HG02588 (cell line): ENCODE results near the gene VEGFB.
A peak's percentile ranks its signal among the peaks of the same experiment; 100 is the strongest.

Source experiments
- ATAC-seq: cut with Tn5 transposase; IDR thresholded peaks from one replicate; pipeline ENCODE4 v1.9.1; 2021; ENCODE audit warnings: mild to moderate bottlenecking, moderate library complexity; ENCODE audit not compliant: unreplicated experiment

VEGFB gene

GRCh38 chr11:64230171-64230984 lies 4.0 kb upstream of the VEGFB start, which contains the start of gene DNAJC4:
DNAJC4 (plus strand) TSS chr11:64230548; CDS start chr11:64230855, 307 bp downstream.
- peak; percentile 35 for ATAC-seq

DNA sequence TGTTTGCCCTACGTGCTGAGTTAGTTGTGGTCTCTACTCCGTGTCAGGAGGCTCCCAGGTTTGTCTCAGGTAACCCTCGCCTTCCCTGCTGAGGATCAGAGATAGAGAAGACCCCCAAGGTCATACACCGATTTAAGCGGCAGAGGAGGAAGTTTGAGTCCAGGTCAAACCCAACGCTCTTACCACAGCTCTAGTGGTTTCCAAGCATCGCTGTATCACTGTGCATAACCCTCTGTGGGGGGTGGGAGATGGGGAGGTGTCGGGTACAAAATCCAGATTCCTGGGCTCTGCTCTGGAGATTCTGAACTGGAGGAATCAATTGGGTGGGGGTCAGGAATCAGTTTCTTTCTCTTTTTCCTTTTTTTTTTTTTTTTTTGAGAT lies 3.4 kb upstream of the VEGFB start:
- no peak for ATAC-seq

DNA sequence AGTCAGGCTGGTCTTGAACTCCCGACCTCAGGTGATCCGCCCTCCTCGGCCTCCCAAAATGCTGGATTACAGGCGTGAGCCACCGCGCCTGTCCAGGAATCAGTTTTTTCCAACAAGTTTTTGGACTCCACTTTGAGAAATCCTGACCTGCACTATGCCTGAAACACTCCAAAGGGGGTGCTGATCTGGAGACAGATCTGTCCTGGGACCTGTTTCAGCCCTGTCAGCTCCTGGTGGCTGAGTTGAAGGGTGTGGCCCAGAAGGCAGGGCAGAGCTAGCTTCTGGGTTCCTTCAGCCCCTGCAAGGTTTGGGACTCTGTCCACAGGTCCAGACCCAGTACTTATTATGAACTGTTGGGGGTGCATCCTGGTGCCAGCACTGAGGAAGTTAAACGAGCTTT lies 2.8 kb upstream of the VEGFB start:
- ATAC-seq, result no peak

GRCh38 chr11:64232182-64232966 lies 2.0 kb upstream of the VEGFB start:
- no peak for ATAC-seq

DNA sequence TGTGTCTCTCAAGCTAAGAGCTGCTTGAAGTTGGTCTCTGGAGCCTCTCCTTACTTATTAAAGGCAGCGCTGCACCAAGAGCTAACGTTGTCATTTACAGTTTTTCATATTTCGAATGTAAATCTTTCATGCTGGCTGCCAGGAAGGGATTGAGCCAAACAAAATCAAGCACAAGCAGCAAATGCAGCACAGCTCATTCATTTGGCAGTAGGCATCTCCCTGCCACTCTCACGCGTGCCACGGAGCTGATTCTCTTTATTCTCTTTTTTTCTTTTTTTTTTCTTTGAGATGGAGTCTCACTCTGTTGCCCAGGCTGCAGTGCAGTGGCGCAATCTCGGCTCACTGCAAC lies 1.4 kb upstream of the VEGFB start:
- ATAC-seq, result no peak

DNA sequence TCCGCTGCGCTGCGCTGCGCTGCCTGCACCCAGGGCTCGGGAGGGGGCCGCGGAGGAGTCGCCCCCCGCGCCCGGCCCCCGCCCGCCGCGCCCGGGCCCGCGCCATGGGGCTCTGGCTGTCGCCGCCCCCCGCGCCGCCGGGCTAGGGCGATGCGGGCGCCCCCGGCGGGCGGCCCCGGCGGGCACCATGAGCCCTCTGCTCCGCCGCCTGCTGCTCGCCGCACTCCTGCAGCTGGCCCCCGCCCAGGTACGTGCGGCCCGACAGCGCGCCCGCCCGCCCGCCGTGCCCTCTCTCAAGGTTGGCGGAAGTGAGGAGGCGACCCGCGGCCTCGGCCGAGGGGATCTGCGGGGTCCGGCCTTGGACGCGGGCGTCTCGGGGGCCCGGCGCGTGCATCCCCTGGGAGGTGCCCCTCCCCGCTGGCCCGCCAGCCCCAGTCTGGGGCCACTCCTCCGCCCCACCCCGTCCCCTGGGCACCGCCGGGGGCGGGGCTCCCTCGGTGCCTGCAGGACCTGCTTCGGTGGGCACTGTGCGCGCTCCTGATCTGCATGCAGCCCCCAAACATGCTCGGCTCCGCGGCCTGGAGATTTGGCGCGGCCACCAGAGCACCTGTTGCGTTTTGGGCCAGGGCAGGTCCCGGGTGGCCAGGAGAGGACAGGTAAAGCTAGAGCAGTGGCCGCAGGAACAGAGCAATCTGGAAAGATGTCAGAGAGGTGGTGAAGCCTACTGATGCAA lies 429 bp downstream of the VEGFB start:
- peak; percentile 28 for ATAC-seq

DNA sequence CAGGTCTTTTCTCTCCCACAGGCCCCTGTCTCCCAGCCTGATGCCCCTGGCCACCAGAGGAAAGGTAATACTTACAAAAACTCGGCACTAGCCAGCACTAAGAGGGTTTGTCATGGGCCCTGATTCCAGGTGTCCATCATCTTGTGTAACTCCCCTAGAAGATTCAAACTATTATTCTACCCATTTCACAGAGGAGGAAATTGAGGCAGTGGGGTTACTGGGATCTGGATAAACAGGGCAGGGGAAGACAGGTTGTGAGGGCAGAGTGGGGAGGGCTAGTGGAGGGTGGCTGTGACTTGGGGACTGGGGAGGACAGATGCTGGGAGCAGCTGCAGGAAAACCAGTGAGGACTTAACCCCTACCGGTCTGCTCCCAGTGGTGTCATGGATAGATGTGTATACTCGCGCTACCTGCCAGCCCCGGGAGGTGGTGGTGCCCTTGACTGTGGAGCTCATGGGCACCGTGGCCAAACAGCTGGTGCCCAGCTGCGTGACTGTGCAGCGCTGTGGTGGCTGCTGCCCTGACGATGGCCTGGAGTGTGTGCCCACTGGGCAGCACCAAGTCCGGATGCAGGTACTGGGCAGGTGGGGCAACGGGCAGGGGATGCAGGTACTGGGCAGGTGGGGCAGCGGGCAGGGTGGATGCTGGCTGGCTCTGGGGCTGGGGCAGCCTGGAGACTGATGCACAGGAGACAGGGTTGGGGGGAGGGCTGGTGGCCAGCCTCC lies 1.2 kb downstream of the VEGFB start:
- no peak for ATAC-seq

GRCh38 chr11:64237484-64237951 lies 3.1 kb downstream of the VEGFB start:
- no peak for ATAC-seq

DNA sequence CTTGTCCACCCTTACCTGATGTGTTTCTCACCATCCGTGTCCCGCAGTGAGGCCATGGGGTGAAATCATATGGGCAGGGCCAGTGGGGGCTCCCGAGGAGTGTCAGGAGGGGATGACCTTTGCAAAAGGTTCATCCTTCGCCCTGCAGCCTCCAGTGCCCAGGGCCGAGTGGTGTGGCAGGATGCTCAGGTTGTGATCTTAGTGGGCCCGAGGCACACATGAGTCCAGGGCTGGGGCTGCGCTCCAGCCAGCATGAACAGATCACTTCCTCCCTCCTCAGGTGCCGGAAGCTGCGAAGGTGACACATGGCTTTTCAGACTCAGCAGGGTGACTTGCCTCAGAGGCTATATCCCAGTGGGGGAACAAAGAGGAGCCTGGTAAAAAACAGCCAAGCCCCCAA lies 3.7 kb downstream of the VEGFB start:
- ATAC-seq, result no peak

DNA sequence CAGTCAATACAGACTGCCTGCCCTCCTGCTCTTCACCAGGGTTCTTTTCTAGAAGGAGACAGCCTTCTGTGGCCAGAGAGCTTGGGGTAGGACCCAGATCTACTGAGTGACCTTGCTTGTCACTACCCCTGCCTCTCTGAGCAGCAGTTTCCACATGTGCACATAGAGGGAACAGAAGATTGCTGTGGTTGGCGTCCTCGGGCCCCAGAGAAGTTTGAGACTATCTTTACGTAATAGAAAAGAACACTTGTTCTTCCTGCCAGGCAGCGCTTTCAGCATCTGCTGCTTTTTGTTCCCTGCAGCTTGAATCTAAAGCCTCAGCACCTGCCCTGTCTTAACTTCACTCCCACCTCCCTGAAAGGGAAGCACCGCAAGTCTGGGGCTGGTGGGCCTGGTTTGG lies 4.6 kb downstream of the VEGFB start:
- ATAC-seq, result no peak

GRCh38 chr11:64239662-64240434 lies 5.5 kb downstream of the VEGFB start:
- ATAC-seq, result no peak

DNA sequence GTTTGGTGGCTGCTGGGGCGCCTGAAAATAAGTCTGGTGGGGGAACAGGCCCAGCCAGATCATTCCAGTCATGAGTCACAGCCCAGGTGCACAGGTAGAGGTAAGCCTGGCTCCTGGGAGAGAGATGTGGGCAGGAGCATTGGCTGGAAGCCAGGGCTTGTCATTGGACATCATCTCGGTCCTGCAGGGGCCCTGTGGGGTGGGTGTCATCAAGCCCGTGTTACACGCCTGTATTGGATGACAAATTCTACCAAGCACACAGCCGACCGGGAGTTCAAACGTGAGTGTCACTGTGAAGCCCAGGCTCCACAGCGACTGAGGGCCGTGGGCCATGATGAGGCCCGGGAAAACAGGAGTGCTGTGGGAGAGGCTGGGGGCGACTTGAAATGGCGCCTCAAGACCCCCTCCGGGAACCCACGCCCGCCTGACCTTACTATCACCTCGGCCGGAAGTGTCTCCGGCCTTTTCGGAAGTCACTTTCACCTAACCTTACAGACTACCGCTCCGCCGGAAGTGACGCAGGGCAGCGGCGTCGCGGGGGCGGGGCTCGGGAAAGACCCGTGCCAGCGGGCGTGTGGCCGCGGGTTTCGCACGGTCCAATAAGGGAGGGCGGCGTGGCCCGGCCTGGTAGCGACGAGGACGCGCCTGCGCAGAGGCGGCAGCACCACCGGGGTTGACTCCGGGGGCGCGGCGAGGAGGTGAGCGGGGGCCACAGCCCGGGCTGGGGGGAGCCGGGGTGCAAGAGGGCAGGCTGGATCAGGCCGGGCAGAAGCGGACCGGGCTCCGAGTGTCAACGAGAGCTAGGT lies 6.3 kb downstream of the VEGFB start, which contains the start of gene FKBP2:
FKBP2 (plus strand) TSS at position 661 of the 806 bp plus-strand sequence. CDS start 1,293 bp downstream, outside the sequence.
- ATAC-seq, result peak; percentile 56

DNA sequence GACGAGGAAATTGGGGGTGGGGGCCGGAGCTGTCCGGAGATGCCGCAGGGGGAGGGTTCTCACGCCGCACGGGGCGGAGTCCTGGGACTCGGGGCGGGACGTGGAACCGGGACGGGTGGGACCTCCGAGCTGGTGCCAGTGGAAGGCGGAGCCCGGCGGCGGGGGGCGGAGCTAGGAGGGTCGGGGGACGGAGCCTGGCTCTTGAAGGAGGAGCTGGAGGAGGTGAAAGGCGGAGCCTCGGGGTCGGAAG lies 6.8 kb downstream of the VEGFB start:
- peak; percentile 60 for ATAC-seq

GRCh38 chr11:64241491-64242374 lies 7.3 kb downstream of the VEGFB start:
- peak; percentile 56 for ATAC-seq

- ATAC-seq, result no peak
Measured at GRCh38 chr11:64243236-64243854, 9.0 kb downstream of the VEGFB start.

DNA sequence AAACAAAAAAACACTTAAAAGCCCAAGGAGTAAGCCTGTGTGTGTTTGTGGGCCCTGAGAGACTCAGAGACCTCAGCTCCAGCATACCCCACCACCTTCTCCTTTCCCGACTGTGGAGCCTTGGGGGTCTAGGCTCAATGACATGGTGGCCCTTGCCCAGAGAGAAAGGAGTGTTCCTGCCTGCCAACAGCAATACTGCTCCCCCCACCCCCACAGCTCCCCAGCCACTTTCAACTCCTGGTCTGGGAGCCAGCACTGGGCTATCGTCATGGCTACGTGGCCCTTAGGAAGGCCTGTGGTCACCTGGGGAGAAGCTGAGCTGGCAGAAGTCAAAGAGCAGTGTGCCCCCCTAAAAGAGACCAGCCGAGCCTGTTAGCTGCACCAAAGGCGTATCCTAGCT lies 9.7 kb downstream of the VEGFB start:
- no peak for ATAC-seq

GRCh38 chr11:64244966-64245365 lies 10.6 kb downstream of the VEGFB start:
- no peak for ATAC-seq

DNA sequence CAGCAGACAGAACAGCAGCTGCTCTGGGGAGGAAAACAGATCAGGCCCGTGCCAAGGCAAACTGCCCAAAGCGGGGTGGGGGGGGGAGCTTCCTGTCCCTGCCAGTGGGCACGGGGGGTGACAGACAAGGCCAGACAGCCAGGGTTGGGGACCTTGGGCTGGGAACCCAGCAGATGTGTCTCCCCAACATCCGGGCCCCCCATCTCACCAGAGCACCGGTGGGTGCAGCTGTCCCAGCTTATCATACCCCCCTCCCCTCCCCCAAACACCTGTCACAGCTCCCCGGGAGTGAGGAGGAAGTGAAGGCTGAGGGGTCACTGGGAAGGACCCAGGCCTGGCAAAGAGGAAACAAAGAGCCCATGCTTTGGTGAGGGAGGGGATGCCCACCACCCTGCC lies 11.0 kb downstream of the VEGFB start:
- no peak for ATAC-seq
